IgD-negative memory B cell (primary cell): ENCODE measurements around the gene IL17RC. TPM values are rescaled to one million over a fixed set of nuclear protein-coding genes. Genes with fewer than 3 reads are reported as not detected.
A peak's percentile ranks its signal among the peaks of the same experiment; 100 is the strongest.

Experiments used
- H3K27ac Mint-ChIP-seq, 3 donors: one replicate each; pipeline ENCODE4 v1.8.0; 2020 to 2022; ENCODE audit warnings: mild to moderate bottlenecking in 3 of 3, mixed read lengths in 3 of 3, moderate library complexity in 1 of 3
- H3K27me3 Mint-ChIP-seq: one replicate; pipeline ENCODE4 v1.8.0; 2021; ENCODE audit warnings: mixed read lengths
- H3K36me3 Mint-ChIP-seq: one replicate; pipeline ENCODE4 v1.8.0; 2020; ENCODE audit warnings: mild to moderate bottlenecking, mixed read lengths
- H3K4me1 Mint-ChIP-seq, 3 donors: one replicate each; pipeline ENCODE4 v1.8.0; 2020 to 2022; ENCODE audit warnings: mixed read lengths in 3 of 3, mild to moderate bottlenecking in 1 of 3
- H3K4me3 Mint-ChIP-seq, 4 donors: one replicate each; pipeline ENCODE4 v1.8.0; 2020 to 2022; ENCODE audit warnings: mild to moderate bottlenecking in 4 of 4, mixed read lengths in 4 of 4, moderate library complexity in 3 of 4
- H3K9me3 Mint-ChIP-seq, 3 donors: one replicate each; pipeline ENCODE4 v1.8.0; 2020 to 2021; ENCODE audit warnings: mixed read lengths in 3 of 3, mild to moderate bottlenecking in 1 of 3
- polyA plus RNA-seq: library from polyadenylated mRNA; unstranded; fragments of 300-500 nt; fragmentation: Illumina TruSeq; gene quantifications from one replicate; pipeline ENCODE4 v1.2.3, GENCODE V29; 2021

The IL17RC gene
- polyA plus RNA-seq, 1 donor from 2014 or later, result 6.7 TPM

- H3K4me3 Mint-ChIP-seq, result no peak overlapping the region
- H3K27ac Mint-ChIP-seq, result peak overlapping the region in 1 of 3 donors; percentile 1
- peaks cover 2% of the 10 kb centered on the region for H3K36me3 Mint-ChIP-seq
- H3K4me1 Mint-ChIP-seq, result no peaks in the 10 kb centered on the region
- H3K9me3 Mint-ChIP-seq, result no peaks in the 10 kb centered on the region
- no peaks in the 10 kb centered on the region for H3K27me3 Mint-ChIP-seq
These were observed 25.3 kb downstream of the IL17RC start for GRCh38 chr3:9942164-9942563.

- peak overlapping the region in 2 of 4 donors; percentile 41 to 54 for H3K4me3 Mint-ChIP-seq
These were observed 26.2 kb downstream of the IL17RC start for GRCh38 chr3:9942934-9943690.

GRCh38 chr3:9944271-9944670, 27.4 kb downstream of the IL17RC start:
- H3K36me3 Mint-ChIP-seq, result no peaks in the 10 kb centered on the region
- no peaks in the 10 kb centered on the region for H3K9me3 Mint-ChIP-seq
- H3K4me3 Mint-ChIP-seq, result no peak overlapping the region
- H3K27ac Mint-ChIP-seq, result peak overlapping the region in 1 of 3 donors; percentile 58
- H3K4me1 Mint-ChIP-seq, result no peaks in the 10 kb centered on the region
- H3K27me3 Mint-ChIP-seq, result no peaks in the 10 kb centered on the region

More at GRCh38 chr3:9942934-9943690, 26.2 kb downstream of the IL17RC start:
- Mint-ChIP-seq H3K9me3 (no peaks in the 10 kb centered on the region), H3K36me3 (no peaks in the 10 kb centered on the region), H3K4me1 (no peaks in the 10 kb centered on the region), H3K27me3 (no peaks in the 10 kb centered on the region), H3K27ac (peak overlapping the region in 1 of 3 donors; percentile 24)

GRCh38 chr3:9945358-9945757, 28.5 kb downstream of the IL17RC start:
- no peaks in the 10 kb centered on the region for H3K27me3 Mint-ChIP-seq
- H3K4me3 Mint-ChIP-seq, result peak overlapping the region; percentile 35 to 80 (median 63)
- no peaks in the 10 kb centered on the region for H3K9me3 Mint-ChIP-seq
- H3K4me1 Mint-ChIP-seq, result no peaks in the 10 kb centered on the region
- H3K36me3 Mint-ChIP-seq, result no peaks in the 10 kb centered on the region
- no peak overlapping the region for H3K27ac Mint-ChIP-seq

GRCh38 chr3:9946112-9947024, 29.5 kb downstream of the IL17RC start:
- Mint-ChIP-seq H3K4me3 (peak overlapping the region; percentile 45 to 88 (median 82)), H3K9me3 (no peaks in the 10 kb centered on the region), H3K4me1 (peaks cover 5 to 7% (median 6%) of the 10 kb centered on the region in 3 donors), H3K36me3 (no peaks in the 10 kb centered on the region), H3K27ac (peak overlapping the region in 1 of 3 donors; percentile 95), H3K27me3 (no peaks in the 10 kb centered on the region)

- Mint-ChIP-seq H3K9me3 (no peaks in the 10 kb centered on the region), H3K4me1 (peaks cover 5 to 10% (median 9%) of the 10 kb centered on the region in 3 donors), H3K27me3 (peaks cover 2% of the 10 kb centered on the region), H3K36me3 (no peaks in the 10 kb centered on the region), H3K27ac (no peak overlapping the region), H3K4me3 (no peak overlapping the region)
These were observed 30.4 kb downstream of the IL17RC start for GRCh38 chr3:9947025-9947995.

GRCh38 chr3:9948586-9948985, 31.7 kb downstream of the IL17RC start:
- H3K27ac Mint-ChIP-seq, result no peak overlapping the region
- H3K9me3 Mint-ChIP-seq, result no peaks in the 10 kb centered on the region
- H3K36me3 Mint-ChIP-seq, result no peaks in the 10 kb centered on the region
- peaks cover 5 to 15% (median 11%) of the 10 kb centered on the region in 3 donors for H3K4me1 Mint-ChIP-seq
- peak overlapping the region in 1 of 4 donors; percentile 17 for H3K4me3 Mint-ChIP-seq
- H3K27me3 Mint-ChIP-seq, result peaks cover 2% of the 10 kb centered on the region

- no peaks in the 10 kb centered on the region for H3K36me3 Mint-ChIP-seq
- H3K27ac Mint-ChIP-seq, result no peak overlapping the region
- no peaks in the 10 kb centered on the region for H3K9me3 Mint-ChIP-seq
- H3K4me1 Mint-ChIP-seq, result peaks cover 5 to 15% (median 11%) of the 10 kb centered on the region in 3 donors
- peak overlapping the region in 1 of 4 donors; percentile 43 for H3K4me3 Mint-ChIP-seq
- H3K27me3 Mint-ChIP-seq, result peaks cover 2% of the 10 kb centered on the region
These were observed 32.2 kb downstream of the IL17RC start for GRCh38 chr3:9949115-9949514.

- peaks cover 2% of the 10 kb centered on the region for H3K27me3 Mint-ChIP-seq
- H3K36me3 Mint-ChIP-seq, result no peaks in the 10 kb centered on the region
- peak overlapping the region in 1 of 4 donors; percentile 43 for H3K4me3 Mint-ChIP-seq
- no peaks in the 10 kb centered on the region for H3K9me3 Mint-ChIP-seq
- H3K4me1 Mint-ChIP-seq, result peaks cover 5 to 15% (median 11%) of the 10 kb centered on the region in 3 donors
- H3K27ac Mint-ChIP-seq, result no peak overlapping the region
These were observed 32.7 kb downstream of the IL17RC start for GRCh38 chr3:9949626-9950025.

GRCh38 chr3:9951126-9951525, 34.2 kb downstream of the IL17RC start:
- peaks cover 5 to 15% (median 11%) of the 10 kb centered on the region in 3 donors for H3K4me1 Mint-ChIP-seq
- H3K9me3 Mint-ChIP-seq, result no peaks in the 10 kb centered on the region
- H3K36me3 Mint-ChIP-seq, result no peaks in the 10 kb centered on the region
- H3K27ac Mint-ChIP-seq, result peak overlapping the region in 1 of 3 donors; percentile 59
- H3K27me3 Mint-ChIP-seq, result peaks cover 2% of the 10 kb centered on the region
- H3K4me3 Mint-ChIP-seq, result peak overlapping the region; percentile 85 to 95 (median 88)

- no peaks in the 10 kb centered on the region for H3K36me3 Mint-ChIP-seq
- no peak overlapping the region for H3K27ac Mint-ChIP-seq
- H3K9me3 Mint-ChIP-seq, result no peaks in the 10 kb centered on the region
- H3K4me1 Mint-ChIP-seq, result peaks cover 5 to 15% (median 11%) of the 10 kb centered on the region in 3 donors
- H3K4me3 Mint-ChIP-seq, result peak overlapping the region; percentile 85 to 95 (median 88)
- peaks cover 2% of the 10 kb centered on the region for H3K27me3 Mint-ChIP-seq
These were observed 34.7 kb downstream of the IL17RC start for GRCh38 chr3:9951598-9951961.

- H3K27ac Mint-ChIP-seq, result peak within 1 kb of the TSS in 2 of 3 donors; percentile 59 to 76
- H3K4me3 Mint-ChIP-seq, result peak within 1 kb of the TSS; percentile 85 to 95 (median 92)
- no peaks in the 10 kb centered on the region for H3K9me3 Mint-ChIP-seq
- peaks cover 5 to 15% (median 11%) of the 10 kb centered on the region in 3 donors for H3K4me1 Mint-ChIP-seq
- H3K27me3 Mint-ChIP-seq, result peaks cover 2% of the 10 kb centered on the region
- peaks cover 1% of the 10 kb centered on the region for H3K36me3 Mint-ChIP-seq
These were observed 35.3 kb downstream of the IL17RC start, which contains the start of gene PRRT3 for GRCh38 chr3:9951962-9952805. Gene PRRT3, minus strand, starts transcription at chr3:9952408. Its CDS starts 2,293 bp downstream, at chr3:9950115.

- Mint-ChIP-seq H3K36me3 (peaks cover 1% of the 10 kb centered on the region), H3K4me1 (peaks cover 5 to 15% (median 11%) of the 10 kb centered on the region in 3 donors), H3K4me3 (peak overlapping the region in 1 of 4 donors; percentile 56), H3K27me3 (peaks cover 2% of the 10 kb centered on the region), H3K27ac (peak overlapping the region in 1 of 3 donors; percentile 53), H3K9me3 (no peaks in the 10 kb centered on the region)
These were observed 38.2 kb downstream of the IL17RC start for GRCh38 chr3:9955067-9955502.
